Colonic mucosa (tissue), 4 donors: ENCODE data around the gene ATXN7L1. TPM values are rescaled to one million over a fixed set of nuclear protein-coding genes. Genes with fewer than 3 reads are reported as not detected.

Experiments used
- DNase-seq: peaks from one replicate; pipeline ENCODE4 v3.0.0-alpha.2; 2020
- H3K27ac ChIP-seq: fragments of 200-600 bp; one replicate; pipeline ENCODE4 v1.8.0; 2021
- H3K27me3 ChIP-seq: fragments of 200-600 bp; one replicate; pipeline ENCODE4 v1.8.0; 2021
- H3K36me3 ChIP-seq: fragments of 200-600 bp; one replicate; pipeline ENCODE4 v1.8.0; 2021
- H3K4me1 ChIP-seq: fragments of 200-600 bp; one replicate; pipeline ENCODE4 v1.8.0; 2021; ENCODE audit warnings: mild to moderate bottlenecking
- H3K4me3 ChIP-seq: fragments of 200-600 bp; one replicate; pipeline ENCODE4 v1.8.0; 2021
- H3K9ac ChIP-seq, 2 donors: one replicate each; pipeline ENCODE4 v1.7.0; 2013; ENCODE audit warnings: control low read depth in 2 of 2, low read depth in 2 of 2, low read length in 2 of 2
- H3K9me3 ChIP-seq: fragments of 200-600 bp; one replicate; pipeline ENCODE4 v1.8.0; 2021
- intact Hi-C: fragments of 100-400 bp; cut with DNase I; formaldehyde crosslinking; loops from one replicate; pipeline ENCODE4 v1.14.1; 2022
- total RNA-seq, 2 donors: library from RNA; stranded (reverse); fragmentation: NEBNext Ultra II Directional in 1 of 2; extraction: Animal tissue kit (Norgen Biotek cat#: 25700) in 1 of 2; gene quantifications; one replicate each; pipeline ENCODE4 v1.2.1, GENCODE V29; 2021
- TF ChIP-seq, protein P1 (sequence below): fragments of 200-600 bp; IDR thresholded peaks from one replicate; pipeline ENCODE4 v1.8.0; 2022; ENCODE audit warnings: antibody characterized with exemption, mild to moderate bottlenecking
- donor health status: healthy.
- donor health status: DM: no; HTN: no; CAD: no.
- donor health status: DM: no; HTN: no; CAD: no.

The ATXN7L1 gene
- total RNA-seq, 2 donors from 2014 or later = 13.0 to 15.1 TPM

GRCh38 chr7:105838627-105839231, 37.7 kb downstream of the ATXN7L1 start:
- intact Hi-C loops = no loop called here
- Histone ChIP-seq H3K9me3 (no peaks in the 10 kb centered on the region), H3K4me1 (no peaks in the 10 kb centered on the region), H3K4me3 (no peak overlapping the region), H3K9ac (no peak overlapping the region), H3K27ac (no peak overlapping the region), H3K36me3 (no peaks in the 10 kb centered on the region), H3K27me3 (no peaks in the 10 kb centered on the region)
- TF ChIP-seq, protein P1, sequence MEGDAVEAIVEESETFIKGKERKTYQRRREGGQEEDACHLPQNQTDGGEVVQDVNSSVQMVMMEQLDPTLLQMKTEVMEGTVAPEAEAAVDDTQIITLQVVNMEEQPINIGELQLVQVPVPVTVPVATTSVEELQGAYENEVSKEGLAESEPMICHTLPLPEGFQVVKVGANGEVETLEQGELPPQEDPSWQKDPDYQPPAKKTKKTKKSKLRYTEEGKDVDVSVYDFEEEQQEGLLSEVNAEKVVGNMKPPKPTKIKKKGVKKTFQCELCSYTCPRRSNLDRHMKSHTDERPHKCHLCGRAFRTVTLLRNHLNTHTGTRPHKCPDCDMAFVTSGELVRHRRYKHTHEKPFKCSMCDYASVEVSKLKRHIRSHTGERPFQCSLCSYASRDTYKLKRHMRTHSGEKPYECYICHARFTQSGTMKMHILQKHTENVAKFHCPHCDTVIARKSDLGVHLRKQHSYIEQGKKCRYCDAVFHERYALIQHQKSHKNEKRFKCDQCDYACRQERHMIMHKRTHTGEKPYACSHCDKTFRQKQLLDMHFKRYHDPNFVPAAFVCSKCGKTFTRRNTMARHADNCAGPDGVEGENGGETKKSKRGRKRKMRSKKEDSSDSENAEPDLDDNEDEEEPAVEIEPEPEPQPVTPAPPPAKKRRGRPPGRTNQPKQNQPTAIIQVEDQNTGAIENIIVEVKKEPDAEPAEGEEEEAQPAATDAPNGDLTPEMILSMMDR = no peak
- DNase-seq = peak; percentile 70

DNA sequence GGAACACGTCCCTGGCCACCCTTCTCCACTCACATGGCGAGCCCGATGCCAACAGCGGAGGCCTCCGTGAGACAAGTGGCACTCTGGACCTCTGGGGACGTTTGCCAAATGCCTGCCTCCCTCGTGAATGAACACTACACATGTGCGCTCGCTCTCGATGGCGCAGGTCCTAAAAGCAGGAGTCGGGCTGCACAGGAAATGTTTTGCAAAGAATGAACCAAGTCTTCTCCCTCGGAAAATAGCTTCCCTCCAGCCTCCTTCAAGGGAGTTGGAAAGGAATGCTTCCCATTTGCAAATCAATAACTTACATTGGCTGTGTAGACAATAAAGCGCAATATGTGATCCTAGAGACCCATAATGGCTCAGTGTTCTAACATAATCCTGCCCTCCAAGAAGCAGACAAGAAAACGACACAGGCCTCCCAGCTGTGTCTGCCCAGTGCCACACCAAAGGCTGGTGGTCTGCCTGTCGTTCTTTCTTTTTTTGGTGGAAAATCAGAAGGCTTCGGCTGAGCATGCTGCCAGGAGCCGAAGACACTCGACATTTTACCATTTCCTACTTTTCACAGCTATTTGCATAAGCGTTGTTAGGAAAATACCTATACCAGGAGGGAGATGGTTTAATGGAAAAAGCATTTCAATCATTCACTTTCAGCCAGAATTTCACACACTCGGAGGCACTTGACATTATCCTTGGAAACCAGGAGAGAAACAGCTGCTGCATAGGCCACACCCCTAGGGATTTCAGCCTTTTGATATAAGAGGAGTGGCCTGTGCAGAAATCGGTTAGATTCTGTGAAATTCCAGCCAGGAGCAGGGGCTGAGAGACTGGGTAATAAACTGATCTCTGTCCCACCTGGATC, 38.4 kb downstream of the ATXN7L1 start:
- intact Hi-C loops = no loop called here
- H3K4me3 ChIP-seq = no peak overlapping the region
- no peaks in the 10 kb centered on the region for H3K9me3 ChIP-seq
- no peak overlapping the region for H3K27ac ChIP-seq
- H3K9ac ChIP-seq = no peak overlapping the region
- H3K27me3 ChIP-seq = no peaks in the 10 kb centered on the region
- H3K4me1 ChIP-seq = no peaks in the 10 kb centered on the region
- TF ChIP-seq, protein P1 = no peak
- H3K36me3 ChIP-seq = no peaks in the 10 kb centered on the region
- DNase-seq = no peak

DNA sequence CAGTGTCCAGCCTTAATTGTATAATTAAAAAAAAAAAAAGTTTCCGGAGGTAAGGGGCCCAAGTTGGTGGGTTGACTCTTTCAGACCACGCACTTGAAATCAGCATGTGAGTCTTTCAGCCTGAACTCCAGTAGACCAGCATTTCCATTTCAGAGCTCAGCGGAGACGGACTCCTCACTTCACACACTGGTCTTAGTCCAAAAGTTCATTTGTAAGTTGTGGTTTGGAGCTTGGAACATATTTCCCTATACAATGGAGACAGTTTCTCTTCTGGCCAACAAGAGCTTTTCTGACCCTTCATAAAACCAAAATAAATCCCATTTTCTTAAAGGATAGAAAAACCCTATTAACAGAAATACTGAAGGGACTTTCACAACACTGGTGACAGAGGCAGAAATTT, 41.0 kb downstream of the ATXN7L1 start:
- Histone ChIP-seq H3K9ac (no peak overlapping the region), H3K4me3 (no peak overlapping the region), H3K27ac (no peak overlapping the region), H3K27me3 (no peaks in the 10 kb centered on the region), H3K9me3 (no peaks in the 10 kb centered on the region), H3K4me1 (no peaks in the 10 kb centered on the region), H3K36me3 (no peaks in the 10 kb centered on the region)
- intact Hi-C loops = no loop called here
- TF ChIP-seq, protein P1 = no peak
- no peak for DNase-seq

DNA sequence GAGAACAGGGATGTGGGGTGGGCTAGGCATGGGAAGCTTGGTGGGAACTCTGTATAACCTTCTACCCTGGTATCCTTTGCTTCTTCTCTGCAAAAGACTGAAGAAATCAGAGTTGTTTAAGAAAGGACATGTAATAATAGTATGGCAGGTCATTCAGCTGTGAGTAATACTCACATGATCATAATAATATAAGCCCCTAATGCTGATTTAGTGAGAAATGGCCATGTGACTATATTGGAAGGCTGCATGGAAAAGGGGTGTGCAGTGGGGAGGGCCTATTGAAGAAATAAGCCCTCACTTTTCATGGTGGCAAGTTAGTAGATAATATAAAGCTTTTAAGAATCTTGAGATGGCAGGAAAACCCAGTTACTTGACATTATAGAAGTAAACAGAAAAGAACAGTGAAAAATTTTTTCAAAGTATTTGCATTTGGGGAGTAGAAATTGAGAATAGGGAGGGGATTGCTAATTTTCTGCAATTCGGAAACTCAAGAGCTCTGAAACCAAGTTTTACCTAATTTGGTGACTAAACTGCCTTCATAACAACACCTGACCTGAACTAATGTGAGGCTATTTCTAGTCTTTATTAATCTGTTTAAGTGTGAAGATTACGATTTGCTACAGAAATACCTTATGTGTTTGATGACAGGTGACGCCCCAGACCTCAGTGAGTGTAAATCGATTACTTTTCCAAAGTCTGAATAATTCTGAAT, 44.4 kb downstream of the ATXN7L1 start:
- no peaks in the 10 kb centered on the region for H3K27me3 ChIP-seq
- no peak for DNase-seq
- TF ChIP-seq, protein P1 = no peak
- H3K9me3 ChIP-seq = no peaks in the 10 kb centered on the region
- intact Hi-C loops = no loop called here
- H3K4me3 ChIP-seq = no peak overlapping the region
- no peaks in the 10 kb centered on the region for H3K36me3 ChIP-seq
- no peak overlapping the region for H3K27ac ChIP-seq
- H3K9ac ChIP-seq = no peak overlapping the region
- no peaks in the 10 kb centered on the region for H3K4me1 ChIP-seq

- no peak for DNase-seq
- intact Hi-C loops = no loop called here
- Histone ChIP-seq H3K9ac (no peak overlapping the region), H3K4me1 (no peaks in the 10 kb centered on the region), H3K27me3 (no peaks in the 10 kb centered on the region), H3K36me3 (no peaks in the 10 kb centered on the region), H3K4me3 (no peak overlapping the region), H3K9me3 (no peaks in the 10 kb centered on the region), H3K27ac (no peak overlapping the region)
- TF ChIP-seq, protein P1 = no peak
These were observed 45.1 kb downstream of the ATXN7L1 start for GRCh38 chr7:105831302-105831620.
